GM18867 (cell line): Measurements from ENCODE around the gene NECAB2.

Source experiments
- ATAC-seq: cut with Tn5 transposase; IDR thresholded peaks from one replicate; pipeline ENCODE4 v1.9.1; 2021; ENCODE audit warnings: mild to moderate bottlenecking, moderate library complexity; ENCODE audit not compliant: unreplicated experiment

Gene NECAB2

DNA sequence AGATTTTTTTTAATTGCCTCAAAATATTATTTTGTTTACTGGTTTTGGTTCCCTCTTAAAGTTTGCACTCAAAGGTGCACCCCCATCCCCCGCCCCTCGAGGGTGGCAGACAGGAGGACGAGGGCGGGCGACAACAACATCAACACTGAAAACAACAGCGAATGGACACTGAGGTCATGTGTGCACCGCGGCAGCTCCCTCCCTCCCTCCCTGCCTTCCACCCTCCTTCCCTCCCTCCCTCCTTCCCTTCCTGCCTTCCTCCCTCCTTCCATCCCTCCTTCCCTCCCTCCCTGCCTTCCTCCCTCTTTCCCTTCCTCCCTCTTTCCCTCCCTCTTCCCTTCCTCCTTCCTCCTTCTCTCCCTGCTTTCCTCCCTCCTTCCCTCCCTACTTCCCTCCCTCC lies 16.5 kb upstream of the NECAB2 start:
- no peak for ATAC-seq

DNA sequence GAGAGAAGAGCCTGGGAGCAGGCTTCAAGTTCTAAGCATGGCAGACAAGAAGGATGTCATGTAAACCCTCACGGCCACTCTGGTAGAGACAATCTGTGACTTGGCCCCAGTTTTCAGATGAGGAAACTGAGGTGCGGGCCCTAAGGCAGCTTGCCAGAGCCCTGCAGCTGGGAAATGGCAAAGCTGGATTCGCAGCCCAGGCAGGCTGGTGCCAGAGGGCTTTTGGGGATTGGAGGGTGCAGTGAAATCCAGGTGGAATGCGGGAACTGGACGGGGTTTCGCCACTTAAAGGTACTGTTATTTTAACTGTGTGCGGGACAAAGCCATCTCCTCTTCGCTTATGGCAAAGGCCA lies 15.5 kb upstream of the NECAB2 start:
- no peak for ATAC-seq

DNA sequence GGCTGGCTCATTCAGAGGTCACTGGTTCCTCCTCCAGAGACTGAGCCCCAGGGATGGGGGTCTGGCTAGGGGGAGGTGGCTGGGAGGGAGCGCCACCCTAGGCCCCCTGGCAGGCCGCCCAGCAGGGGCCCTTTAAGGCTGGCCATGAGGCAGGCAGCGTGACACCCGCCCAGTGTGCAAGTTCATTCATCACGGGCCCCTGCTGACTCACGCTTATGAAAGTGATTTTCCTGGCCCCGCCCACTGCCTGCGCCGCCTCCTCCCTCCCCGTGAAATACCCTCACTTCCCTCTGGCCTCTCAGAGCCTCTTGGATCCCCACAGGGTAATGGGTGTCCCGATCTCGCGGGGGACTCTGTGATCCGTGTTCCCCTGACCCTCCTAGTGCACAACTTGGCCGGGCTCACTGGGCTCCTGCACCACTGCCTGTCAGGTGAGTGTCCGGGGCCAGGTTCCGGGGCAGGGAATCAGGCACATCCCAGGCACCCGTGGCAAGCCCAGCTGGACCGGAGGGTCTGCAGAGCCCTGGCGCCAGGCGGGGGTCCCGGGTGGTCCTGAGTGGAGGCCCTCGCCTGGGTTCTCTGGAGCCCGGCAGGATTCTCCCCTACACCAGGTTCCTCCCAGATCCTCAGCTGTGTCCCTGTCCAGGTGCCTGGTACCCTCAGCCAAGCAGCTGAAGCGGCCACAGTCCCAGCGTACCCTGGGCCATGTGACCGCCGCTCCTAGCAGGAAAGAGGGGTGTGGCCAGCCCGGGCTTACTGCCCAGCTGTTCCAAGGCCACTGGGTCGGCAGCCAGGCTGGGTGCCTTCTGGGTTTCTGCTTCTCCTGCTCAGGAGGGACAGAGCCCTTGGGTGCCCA lies 14.9 kb upstream of the NECAB2 start, which contains the start of gene OSGIN1:
TSS of gene OSGIN1 (plus strand) at position 301 of the 856 bp plus-strand sequence. CDS start 4,432 bp downstream, outside the sequence.
- ATAC-seq: peak; percentile 84

DNA sequence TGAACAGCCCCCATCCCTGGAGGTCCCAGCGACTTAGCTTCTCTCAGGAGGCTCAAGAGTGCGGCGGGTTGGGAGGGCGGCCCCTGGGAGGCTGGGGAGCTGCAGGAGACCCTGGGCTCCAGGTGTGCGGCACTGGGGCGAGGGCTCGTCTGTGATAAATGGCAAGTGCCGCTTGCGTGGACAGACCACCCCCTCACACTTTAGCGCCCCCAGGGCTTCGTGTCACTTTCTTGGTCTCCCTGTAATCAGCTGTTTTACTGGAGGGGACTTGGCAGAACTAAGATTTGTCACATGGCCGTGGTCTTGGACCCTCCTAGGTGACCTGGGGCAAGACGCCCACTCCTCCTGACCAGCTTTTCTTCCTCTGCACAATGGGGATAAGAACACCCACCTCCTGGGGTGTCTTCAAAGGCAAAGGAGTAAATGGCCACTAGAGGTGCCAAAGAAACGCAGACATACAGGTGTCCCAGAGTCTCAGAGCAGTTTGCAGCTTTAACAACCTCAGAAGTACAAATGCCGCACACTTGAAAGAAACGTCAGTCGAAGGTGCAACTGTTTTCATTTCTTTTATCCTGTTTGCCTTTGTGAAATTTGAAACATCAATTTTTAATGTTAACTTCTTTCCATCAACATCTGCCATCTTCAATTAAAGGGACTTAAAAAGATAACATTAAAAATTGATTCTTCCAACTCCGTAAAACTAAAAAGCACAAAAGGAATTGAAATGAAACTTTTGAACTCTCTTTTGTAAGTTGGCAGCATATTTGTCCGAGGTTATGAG lies 14.1 kb upstream of the NECAB2 start:
- no peak for ATAC-seq

DNA sequence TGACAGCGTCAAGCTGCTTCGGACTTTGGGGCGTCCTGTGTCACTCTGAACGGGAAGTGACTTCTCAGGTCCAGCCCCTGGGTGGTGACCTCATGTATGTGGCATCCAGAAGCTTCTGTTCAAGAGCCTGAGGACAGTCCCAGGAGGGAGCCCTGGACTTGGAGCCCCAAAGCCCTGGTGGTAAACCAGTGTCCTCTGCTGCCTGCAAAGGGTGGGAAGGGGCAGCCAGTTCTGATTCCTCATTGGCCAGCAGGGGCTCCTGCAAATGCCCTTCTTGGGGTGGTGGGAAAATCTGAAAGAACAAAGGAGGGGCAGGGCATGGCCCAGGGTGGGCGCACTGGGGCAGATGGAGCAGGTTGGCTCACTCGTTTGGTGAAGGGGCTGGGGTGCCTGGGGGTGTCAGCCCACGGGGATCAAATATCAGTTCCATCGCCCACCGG lies 13.4 kb upstream of the NECAB2 start:
- ATAC-seq: no peak

DNA sequence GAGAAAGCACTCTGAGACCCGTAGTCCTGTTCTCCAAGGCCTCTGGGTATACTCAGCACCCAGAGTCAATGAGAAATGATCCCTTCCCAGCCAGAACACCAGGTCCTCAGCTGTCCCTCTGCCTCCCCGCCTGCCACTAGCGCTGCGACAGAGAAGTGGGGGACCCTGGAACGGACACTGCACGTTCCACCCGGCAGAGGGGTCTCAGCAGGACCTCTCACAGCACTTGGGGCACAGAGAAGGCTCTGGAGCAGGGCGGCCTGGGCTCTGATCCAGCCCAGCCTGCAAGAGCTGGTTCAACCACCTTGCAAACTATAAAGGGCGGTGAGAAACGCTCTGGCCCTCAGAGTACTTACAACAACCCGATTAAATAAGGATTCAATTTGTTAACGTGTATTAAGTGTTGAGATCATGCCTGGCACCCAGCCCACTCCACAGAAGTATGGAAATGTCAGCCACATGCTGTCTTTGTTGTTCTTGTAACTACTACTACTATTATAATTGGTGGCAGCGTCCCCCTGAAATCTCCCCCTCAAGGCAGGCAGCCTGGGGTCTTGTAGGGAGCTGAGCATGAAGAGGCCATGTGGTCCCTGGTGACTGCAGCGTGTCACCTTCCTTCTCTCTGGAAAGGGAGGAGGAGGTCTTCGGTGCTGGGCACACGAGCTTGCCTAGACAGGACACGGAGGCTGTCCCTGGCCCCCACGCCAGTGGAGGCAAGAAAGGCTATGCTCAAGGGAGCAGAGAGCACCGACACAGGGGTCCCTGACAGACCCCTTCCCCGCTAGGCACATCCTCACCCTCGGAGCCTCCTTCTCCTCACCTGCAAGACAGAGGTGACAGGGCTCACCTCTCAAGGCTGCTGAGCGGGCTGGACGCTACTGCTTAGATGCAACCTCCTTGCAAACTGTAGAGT lies 12.6 kb upstream of the NECAB2 start:
- no peak for ATAC-seq

DNA sequence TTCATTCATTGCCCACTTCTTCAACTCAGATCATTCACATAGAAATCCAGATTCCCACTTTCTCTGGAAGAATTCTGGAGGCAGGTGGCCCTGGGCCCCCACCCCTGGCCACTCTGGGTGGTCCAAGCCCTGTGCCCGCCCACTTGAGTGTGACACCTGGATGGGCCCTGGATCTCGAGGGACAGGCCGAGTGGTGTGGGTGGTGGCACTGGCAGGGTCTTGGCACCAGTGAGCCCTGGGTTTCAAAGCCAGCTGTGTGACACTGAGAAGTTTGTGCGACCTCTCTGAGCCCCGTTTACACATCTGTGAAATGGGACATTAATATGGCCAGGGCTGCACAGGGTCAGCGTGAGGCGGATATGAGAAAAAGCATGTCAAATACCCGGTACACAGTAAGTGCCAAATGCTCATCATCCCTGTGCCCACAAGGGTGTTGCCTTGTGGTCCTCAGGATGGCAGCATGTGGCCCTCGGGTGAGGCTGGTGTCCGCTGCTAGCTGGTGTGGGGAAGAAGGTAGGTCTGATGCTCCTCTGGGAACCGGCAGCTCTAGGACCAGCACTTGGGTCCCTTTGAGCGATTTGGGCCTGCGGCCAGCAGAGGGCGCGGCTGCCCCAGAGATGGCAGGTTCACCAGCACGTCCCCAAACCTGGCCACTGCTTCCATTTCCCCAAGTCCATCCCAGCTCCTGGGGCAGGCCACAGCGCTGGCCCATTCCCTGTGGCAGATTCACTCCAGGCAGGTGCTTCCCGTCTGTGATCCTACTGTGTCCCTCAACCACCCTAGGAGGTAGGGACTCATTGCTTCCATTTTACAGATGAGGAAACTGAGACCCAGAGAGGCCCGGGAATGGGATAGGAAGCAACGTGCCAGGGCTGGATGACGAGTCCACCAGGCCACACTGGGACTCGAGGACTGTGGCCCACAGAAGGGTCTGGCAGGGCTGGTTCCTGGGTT lies 11.4 kb upstream of the NECAB2 start:
- ATAC-seq: peak; percentile 53

DNA sequence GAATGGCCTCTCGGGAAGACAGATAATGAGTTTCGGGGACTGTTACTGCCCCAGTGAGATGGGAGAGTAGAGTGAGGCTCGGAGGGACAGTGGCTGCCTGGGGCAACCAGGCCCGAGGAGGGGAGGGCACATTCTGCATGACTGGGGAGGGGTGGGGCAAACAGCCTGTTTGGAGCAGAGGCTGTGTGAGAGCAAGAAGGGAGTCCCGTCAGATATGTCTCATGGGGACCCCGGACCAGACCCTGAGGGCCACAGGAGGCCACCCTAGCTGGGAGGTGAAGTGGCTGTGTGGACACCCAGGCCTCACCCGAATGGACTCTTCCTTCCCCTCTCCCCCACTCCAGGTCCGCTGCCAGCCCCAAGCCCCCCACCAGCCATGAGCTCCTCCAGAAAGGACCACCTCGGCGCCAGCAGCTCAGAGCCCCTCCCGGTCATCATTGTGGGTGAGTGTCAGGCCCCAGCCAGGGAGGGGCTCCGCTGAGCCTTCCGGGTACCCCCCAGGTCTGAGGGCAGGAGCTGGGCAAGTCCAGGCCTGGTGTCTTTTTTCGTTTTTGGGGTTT lies 10.7 kb upstream of the NECAB2 start:
- no peak for ATAC-seq

DNA sequence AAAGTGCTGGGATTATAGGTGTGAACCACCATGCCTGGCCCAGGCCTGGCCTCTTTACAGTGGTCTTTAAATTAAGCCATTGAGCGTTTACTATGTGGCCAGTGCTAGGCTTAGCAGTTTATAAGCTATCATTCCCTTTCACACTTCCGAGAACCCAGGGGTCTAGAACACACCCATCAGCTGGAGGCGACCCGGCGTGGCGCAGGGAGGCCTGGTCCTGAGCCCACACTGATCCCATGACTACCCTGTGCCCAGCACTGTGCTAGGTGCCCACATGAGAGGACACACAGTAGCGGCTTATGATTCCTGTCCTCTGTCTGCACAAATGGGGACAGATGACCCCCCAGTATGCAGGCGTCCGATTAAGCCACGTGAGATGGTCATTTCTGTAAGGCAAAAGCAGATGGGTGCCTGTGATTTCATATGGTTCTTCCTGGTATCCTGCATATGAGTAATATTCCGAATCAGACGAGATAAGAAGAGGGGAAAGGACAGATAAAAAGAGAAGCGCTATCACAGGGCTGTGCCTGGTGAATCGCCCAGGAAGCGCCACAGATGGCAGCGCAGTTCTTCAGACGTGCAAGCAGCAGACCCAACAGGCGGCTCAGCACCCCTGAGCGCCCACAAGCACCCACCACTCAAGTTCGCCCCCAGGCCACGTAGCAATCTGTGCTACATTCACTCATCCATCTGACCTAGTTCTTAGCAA lies 9.8 kb upstream of the NECAB2 start:
- ATAC-seq: no peak

DNA sequence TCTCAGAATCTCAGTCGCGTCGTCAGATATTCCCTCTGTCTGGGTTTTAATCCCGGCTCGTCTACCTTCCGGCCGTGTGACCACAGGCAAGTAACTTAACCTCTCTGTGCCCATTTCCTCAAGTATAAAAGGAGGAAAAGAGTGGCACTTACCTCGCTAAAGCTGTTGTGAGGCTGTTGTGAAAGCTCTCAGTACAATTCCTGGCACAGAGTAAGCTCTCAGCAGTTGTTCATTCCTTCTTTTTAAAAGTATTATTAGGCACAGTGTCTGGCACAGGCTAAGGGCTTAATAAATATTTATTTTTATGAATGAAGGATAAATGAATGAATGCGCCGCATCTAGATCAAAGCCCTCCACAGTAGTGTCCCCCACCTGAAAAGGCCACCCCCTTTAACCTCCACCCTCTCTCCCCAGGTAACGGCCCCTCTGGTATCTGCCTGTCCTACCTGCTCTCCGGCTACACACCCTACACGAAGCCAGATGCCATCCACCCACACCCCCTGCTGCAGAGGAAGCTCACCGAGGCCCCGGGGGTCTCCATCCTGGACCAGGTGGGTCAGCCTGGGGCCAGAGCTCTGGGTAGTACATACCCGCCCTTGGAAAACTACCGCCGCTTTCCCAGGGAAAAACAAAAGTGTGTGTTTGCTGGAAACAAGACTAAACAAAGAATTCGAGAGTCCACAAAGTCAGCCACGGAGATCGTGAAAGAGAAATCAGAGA lies 9.0 kb upstream of the NECAB2 start:
- ATAC-seq: no peak

DNA sequence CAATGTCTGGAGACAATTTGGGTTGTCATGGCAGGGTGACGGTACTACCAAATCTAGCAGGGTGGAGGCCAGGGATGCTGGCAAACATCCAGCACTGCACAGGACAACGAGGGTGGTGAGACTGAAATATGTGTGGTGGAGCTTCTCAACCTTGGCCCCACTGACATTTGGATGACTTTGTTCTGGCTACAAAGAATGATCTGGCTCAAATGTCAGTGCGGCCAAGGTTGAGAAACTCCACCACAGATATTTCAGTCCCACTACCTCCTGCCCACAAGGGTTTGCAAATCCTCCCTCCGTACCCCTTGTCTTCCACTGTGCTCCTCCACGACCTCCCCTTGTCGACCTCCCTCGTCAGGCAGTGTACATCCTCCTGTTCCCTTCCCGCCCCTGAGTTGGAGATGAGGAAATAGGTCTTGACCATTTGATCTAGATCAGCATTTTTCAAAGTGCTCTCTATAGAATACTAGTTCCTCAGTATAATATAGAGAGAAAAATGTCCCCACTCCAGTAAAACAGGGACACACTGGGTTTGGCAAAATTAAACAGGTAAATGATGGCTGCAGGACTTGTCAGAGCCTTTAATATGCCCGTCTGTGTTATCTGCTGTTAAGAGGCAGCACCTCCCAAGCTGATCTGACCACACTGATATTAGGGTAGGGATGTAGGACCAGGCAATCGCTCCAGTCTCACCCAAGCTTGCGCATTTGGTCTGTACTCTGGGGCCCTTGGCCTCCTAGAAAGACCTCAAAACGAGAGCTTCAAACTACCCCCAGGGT lies 8.2 kb upstream of the NECAB2 start:
- no peak for ATAC-seq

DNA sequence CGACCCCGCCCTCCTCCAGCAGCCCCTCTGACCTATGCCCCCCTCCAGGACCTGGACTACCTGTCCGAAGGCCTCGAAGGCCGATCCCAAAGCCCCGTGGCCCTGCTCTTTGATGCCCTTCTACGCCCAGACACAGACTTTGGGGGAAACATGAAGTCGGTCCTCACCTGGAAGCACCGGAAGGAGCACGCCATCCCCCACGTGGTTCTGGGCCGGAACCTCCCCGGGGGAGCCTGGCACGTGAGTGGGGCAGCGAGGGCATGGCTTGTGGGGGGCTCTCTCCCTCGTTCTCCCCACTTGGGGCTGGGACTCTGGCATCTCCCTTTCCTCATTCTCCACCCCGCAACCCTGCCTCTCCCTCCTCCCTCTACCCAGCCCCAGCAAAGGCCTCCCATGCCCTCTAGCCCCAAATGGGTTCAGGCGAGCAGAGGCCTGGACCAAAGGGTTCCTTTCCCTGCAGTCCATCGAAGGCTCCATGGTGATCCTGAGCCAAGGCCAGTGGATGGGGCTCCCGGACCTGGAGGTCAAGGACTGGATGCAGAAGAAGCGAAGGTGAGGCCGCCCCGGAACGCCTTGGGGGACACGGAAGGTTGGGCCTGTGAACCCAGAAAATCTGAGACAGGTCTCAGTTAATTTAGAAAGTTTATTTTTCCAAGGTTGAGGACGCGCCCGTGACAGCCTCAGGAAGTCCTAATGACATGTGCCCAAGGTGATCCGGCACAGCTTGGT lies 7.4 kb upstream of the NECAB2 start:
- no peak for ATAC-seq

DNA sequence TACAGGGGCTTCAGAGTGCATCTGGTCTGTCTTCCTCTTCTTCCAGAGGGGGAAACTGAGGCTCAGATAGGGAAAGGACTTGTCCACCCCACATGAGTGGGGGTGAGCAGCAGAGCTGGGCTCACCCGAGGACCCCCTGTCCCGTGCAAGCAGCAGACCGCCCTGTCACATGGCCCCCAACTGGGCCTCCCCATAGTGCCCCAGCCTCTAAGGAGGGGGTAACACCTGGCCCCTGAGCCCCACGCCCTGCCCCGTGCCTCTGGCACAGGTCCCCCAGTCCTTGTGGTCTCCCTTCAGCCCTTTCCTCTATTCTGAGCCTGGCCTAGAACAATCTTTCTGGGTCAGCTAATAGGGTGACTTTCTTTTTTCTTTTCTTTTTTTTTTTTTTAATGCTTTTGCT lies 6.5 kb upstream of the NECAB2 start:
- ATAC-seq: no peak

DNA sequence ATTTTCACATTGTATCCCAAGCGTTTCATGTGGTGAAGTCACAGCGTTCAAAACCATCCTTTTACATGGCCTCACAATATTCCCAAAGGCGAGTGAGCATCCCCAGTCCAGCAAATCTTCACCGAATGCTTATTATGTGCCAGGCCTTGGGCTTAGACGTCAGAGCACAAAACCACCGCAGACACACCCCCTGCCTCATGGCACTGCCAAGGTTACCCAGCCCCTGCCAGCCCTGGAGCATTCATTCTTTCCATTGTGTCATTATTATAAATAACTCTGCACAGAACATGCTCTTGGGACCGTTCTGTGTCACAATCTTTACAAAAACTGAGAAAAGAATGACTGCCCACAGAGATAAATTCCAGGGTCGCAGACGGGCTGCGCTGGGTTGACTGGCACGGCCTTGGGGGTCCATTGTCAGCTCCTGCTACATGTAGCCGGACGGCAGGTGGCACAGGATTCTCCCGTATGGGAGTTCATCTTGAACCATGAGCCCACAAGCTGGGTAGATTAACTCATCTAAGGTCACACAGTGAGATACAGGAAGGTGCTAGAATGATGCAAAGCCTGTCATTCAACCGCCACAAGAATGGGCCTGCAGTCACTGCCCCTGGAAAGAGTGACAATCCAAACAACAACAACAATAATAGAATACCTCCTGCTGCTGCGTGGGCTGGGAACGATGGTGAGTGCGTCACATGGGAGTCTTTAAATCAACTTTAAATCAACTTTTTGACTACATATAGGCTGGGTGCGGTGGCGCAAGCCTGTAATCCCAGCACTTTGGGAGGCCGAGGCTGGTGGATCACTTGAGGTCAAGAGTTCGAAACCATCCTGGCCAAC lies 4.5 kb upstream of the NECAB2 start:
- no peak for ATAC-seq

DNA sequence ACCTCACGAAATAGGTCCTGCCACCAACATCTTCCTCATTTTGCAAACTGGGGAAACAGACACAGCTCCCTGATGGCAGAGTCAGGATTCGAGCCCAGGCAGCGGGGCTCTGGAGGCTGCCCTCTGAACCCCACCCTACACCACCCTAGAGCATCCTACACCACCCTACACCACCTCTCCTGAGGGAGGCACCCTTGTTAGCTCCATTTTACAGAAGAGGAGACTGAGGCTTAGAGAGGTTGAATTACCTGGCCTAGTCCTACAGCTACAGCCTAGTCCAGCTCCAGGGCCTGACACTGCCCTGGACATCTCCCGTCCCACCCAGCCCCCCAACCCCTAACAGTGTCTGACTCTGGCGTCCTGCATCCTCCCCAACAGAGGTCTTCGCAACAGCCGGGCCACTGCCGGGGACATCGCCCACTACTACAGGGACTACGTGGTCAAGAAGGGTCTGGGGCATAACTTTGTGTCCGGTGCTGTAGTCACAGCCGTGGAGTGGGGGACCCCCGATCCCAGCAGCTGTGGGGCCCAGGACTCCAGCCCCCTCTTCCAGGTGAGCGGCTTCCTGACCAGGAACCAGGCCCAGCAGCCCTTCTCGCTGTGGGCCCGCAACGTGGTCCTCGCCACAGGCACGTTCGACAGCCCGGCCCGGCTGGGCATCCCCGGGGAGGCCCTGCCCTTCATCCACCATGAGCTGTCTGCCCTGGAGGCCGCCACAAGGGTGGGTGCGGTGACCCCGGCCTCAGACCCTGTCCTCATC lies 3.2 kb upstream of the NECAB2 start:
- no peak for ATAC-seq
